SK-N-SH (cell line): Measurements from ENCODE around the gene PSMB10. TPM values are rescaled to one million over a fixed set of nuclear protein-coding genes. Genes with fewer than 3 reads are reported as not detected.

Experiments
- CTCF ChIA-PET: fragments of 300-600, 350-600 bp; formaldehyde crosslinking; extraction: SDS; loops from one replicate; lab custom pipeline; 2021; lab: Yijun Ruan, JAX
- POLR2A ChIA-PET: fragments of 350-600 bp; sonication (Branson Sonifier 250); formaldehyde crosslinking; extraction: SDS; loops from one replicate; lab custom pipeline; 2020; ENCODE audit warnings: antibody characterized with exemption, inconsistent platforms; lab: Yijun Ruan, JAX
- DNase-seq: peaks from one replicate; pipeline ENCODE4 v3.0.0; 2012
- H2AFZ ChIP-seq: fragments of 200-600 bp; sonication (generic); 2 replicates; pipeline ENCODE4 v1.8.1; 2016; ENCODE audit warnings: antibody characterized with exemption, mild to moderate bottlenecking, low read depth
- H3F3A ChIP-seq: fragments of 200-600 bp; sonication (generic); replicated peaks from 2 replicates; pipeline ENCODE3; 2016; ENCODE audit warnings: antibody characterized with exemption, mild to moderate bottlenecking; ENCODE audit not compliant: insufficient read depth
- H3K27ac ChIP-seq, 2 experiments: fragments of 200-500 bp in 1 of 2; fragments of 200-600 bp in 1 of 2; sonication (Bioruptor generic) in 1 of 2; sonication (generic), shearing (Covaris generic) in 1 of 2; 2 replicates each; pipeline versions ENCODE4 v1.5.1 to v1.6.1; 2014 to 2016; ENCODE audit warnings: low read depth in 2 of 2, inconsistent platforms in 1 of 2, low read length in 1 of 2, mild to moderate bottlenecking in 1 of 2, mixed read lengths in 1 of 2
- H3K27me3 ChIP-seq: fragments of 200-600 bp; sonication (generic), shearing (Covaris generic); 2 replicates; pipeline ENCODE4 v1.6.1; 2016; ENCODE audit warnings: mixed run types; ENCODE audit not compliant: insufficient read depth
- H3K36me3 ChIP-seq, 2 experiments: fragments of 200-500 bp in 1 of 2; fragments of 200-600 bp in 1 of 2; sonication (Bioruptor generic) in 1 of 2; sonication (generic) in 1 of 2; replicated peaks in 1 of 2; 2 replicates each; pipeline versions ENCODE3 to v1.5.1; 2014 to 2016; ENCODE audit warnings: low read length in 1 of 2, mild to moderate bottlenecking in 1 of 2; ENCODE audit not compliant: insufficient read depth in 2 of 2, control insufficient read depth in 1 of 2
- H3K4me1 ChIP-seq, 2 experiments: fragments of 200-500 bp in 1 of 2; fragments of 200-600 bp in 1 of 2; sonication (Bioruptor generic) in 1 of 2; sonication (generic), shearing (Covaris generic) in 1 of 2; 2 replicates each; pipeline versions ENCODE4 v1.5.1 to v1.6.1; 2014 to 2016; ENCODE audit warnings: low read depth in 1 of 2, low read length in 1 of 2, mixed run types in 1 of 2; ENCODE audit not compliant: insufficient read depth in 2 of 2, control insufficient read depth in 1 of 2
- H3K4me2 ChIP-seq: fragments of 200-600 bp; sonication (generic), shearing (Covaris generic); 2 replicates; pipeline ENCODE4 v1.6.1; 2017; ENCODE audit warnings: mixed run types
- H3K4me3 ChIP-seq, 2 experiments: fragments of 200-500 bp in 1 of 2; fragments of 200-600 bp in 1 of 2; sonication (Bioruptor generic) in 1 of 2; sonication (generic), shearing (Covaris generic) in 1 of 2; 2 replicates each; pipeline versions ENCODE4 v1.5.1 to v1.8.1; 2014 to 2016; ENCODE audit warnings: low read depth in 2 of 2, inconsistent platforms in 1 of 2, low read length in 1 of 2, mild to moderate bottlenecking in 1 of 2, mixed read lengths in 1 of 2, moderate library complexity in 1 of 2
- H3K79me2 ChIP-seq: fragments of 200-600 bp; sonication (generic); 2 replicates; pipeline ENCODE4 v1.8.1; 2017; ENCODE audit warnings: mild to moderate bottlenecking; ENCODE audit not compliant: insufficient read depth
- H3K9ac ChIP-seq: fragments of 200-600 bp; sonication (generic); 2 replicates; pipeline ENCODE4 v1.6.1; 2017; ENCODE audit warnings: mixed run types
- H3K9me2 ChIP-seq: fragments of 200-600 bp; sonication (generic); 2 replicates; pipeline ENCODE4 v1.6.1; 2017; ENCODE audit warnings: mixed run types
- H3K9me3 ChIP-seq: fragments of 200-600 bp; sonication (generic); 2 replicates; pipeline ENCODE4 v1.6.1; 2017; ENCODE audit warnings: mixed run types, mild to moderate bottlenecking, moderate library complexity
- H4K20me1 ChIP-seq: fragments of 200-600 bp; sonication (generic); 2 replicates; pipeline ENCODE4 v1.6.1; 2017; ENCODE audit warnings: mild to moderate bottlenecking, mixed run types; ENCODE audit not compliant: insufficient read depth
- CHD2 ChIP-seq: fragments of 150-350 bp; IDR thresholded peaks from 2 replicates; pipeline ENCODE4 v1.6.1; 2018; ENCODE audit warnings: low read length; ENCODE audit not compliant: partially characterized antibody
- ELF1 ChIP-seq: IDR thresholded peaks from 2 replicates; pipeline ENCODE4 v1.4.0; 2012
- EZH2phosphoT487 ChIP-seq: fragments of 200-600 bp; sonication (generic); IDR thresholded peaks from 2 replicates; pipeline ENCODE4 v1.6.1; 2017; ENCODE audit warnings: low read depth, mixed run types, mild to moderate bottlenecking, antibody characterized with exemption, moderate library complexity, borderline replicate concordance
- FOXJ3 ChIP-seq: sonication (generic); formaldehyde crosslinking; IDR thresholded peaks from 2 replicates; pipeline ENCODE4 v1.5.1; 2020; ENCODE audit warnings: mild to moderate bottlenecking, missing genetic modification reagents
- IRF3 ChIP-seq: fragments of 150-350 bp; IDR thresholded peaks from 2 replicates; pipeline ENCODE4 v1.6.1; 2016; ENCODE audit warnings: mild to moderate bottlenecking, low read depth, low read length
- JUND ChIP-seq: IDR thresholded peaks from 2 replicates; pipeline ENCODE4 v1.4.0; 2012
- MEF2A ChIP-seq: IDR thresholded peaks from 2 replicates; pipeline ENCODE4 v1.4.0; 2012; ENCODE audit warnings: low read depth, borderline replicate concordance
- MXI1 ChIP-seq: IDR thresholded peaks from 2 replicates; pipeline ENCODE4 v1.6.1; 2012; ENCODE audit warnings: mild to moderate bottlenecking, low read depth, low read length, improper control_type of control experiment
- NFIC ChIP-seq: IDR thresholded peaks from 2 replicates; pipeline ENCODE4 v1.4.0; 2012; ENCODE audit warnings: borderline replicate concordance
- NRF1 ChIP-seq: IDR thresholded peaks from 2 replicates; pipeline ENCODE4 v1.6.1; 2012; ENCODE audit warnings: low read depth, mild to moderate bottlenecking, low read length
- POLR2AphosphoS5 ChIP-seq: IDR thresholded peaks from 2 replicates; pipeline ENCODE4 v1.6.1; 2012; ENCODE audit warnings: low read depth, low read length
- RFX5 ChIP-seq: IDR thresholded peaks from 2 replicates; pipeline ENCODE4 v1.6.1; 2012; ENCODE audit warnings: mild to moderate bottlenecking, improper control_type of control experiment, low read length
- ZBTB33 ChIP-seq: IDR thresholded peaks from 2 replicates; pipeline ENCODE4 v1.4.0; 2012; ENCODE audit warnings: low read depth, borderline replicate concordance
- WGBS: methylation state at CpG from one replicate; pipeline ENCODE4 v1.1.6; 2017; ENCODE audit warnings: low lambda C conversion rate; 5-methylcytosine and 5-hydroxymethylcytosine counted together
- polyA plus RNA-seq, 3 experiments: library from polyadenylated mRNA; depleted of rRNA; stranded (reverse); fragments of >200 nt; gene quantifications; 2 replicates each; pipeline ENCODE4 v1.2.3, GENCODE V29; 2012
- TF ChIP-seq, protein P1 (sequence below): IDR thresholded peaks from 2 replicates; pipeline ENCODE4 v1.4.0; 2012; ENCODE audit warnings: low read depth, borderline replicate concordance
- TF ChIP-seq, protein P2 (sequence below): fragments of 200-600 bp; sonication (generic); IDR thresholded peaks from 2 replicates; pipeline ENCODE4 v1.6.1; 2017; ENCODE audit warnings: antibody characterized with exemption, mild to moderate bottlenecking, moderate library complexity

Gene PSMB10
- polyA plus RNA-seq, 1 of the 3 experiments (the other 2 are of a cell fraction), result 57.8 TPM

DNA sequence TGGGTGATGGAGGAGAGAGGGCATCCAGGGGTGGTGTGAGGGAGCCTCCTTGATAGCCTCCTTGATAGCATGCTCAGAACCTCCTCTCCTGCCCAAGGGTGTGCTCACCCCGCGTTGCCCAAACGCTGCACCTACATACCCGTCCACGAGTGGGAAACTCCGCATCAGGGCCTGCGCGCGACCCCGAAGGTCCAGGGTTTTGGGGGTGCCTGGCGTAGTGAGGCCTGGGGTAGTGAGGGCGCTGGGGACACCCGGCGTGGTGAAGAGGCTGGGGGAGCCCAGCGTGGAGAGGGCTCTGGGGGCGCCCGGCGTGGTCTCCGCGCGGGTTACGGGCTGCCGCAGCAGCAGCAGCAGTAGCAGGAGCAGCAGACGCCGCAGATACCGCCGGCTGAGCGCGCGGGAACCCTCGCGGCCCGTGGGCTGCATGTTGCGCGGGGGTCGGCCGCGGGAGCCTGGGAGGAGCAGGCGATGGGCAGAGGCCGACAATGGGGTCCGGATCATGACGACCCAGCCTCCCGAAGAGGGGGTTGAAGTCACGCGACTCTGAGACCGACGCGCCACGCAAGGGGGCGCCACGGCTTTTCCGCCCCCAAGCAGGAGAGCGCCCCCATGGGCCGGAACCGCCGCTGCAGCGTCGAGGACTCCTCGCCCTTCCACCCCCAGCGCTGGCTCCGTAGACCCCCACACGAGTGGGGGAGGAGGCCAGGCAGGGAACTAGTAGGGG, 43.5 kb upstream of the PSMB10 start, which contains the start of gene DPEP3:
Gene DPEP3 (minus strand): TSS at position 545 of the 724 bp plus-strand sequence. CDS start 119 bp downstream, at position 426.
- Histone ChIP-seq H3K4me2 (no peak within 1 kb of the TSS), H3K4me1 (peaks cover 0 to 3% of the 10 kb centered on the region in 2 experiments; a peak in 1 of 4 replicates), H3K4me3 (no peak within 1 kb of the TSS), H3K27me3 (no peaks in the 10 kb centered on the region; the same call in 1 of the 2 replicates), H2AFZ (no peak within 1 kb of the TSS), H4K20me1 (no peaks in the 10 kb centered on the region), H3K27ac (no peak within 1 kb of the TSS), H3K9me3 (no peaks in the 10 kb centered on the region), H3K9me2 (no peaks in the 10 kb centered on the region), H3F3A (no peaks in the 10 kb centered on the region), H3K36me3 (no peaks in the 10 kb centered on the region), H3K9ac (no peak within 1 kb of the TSS), H3K79me2 (no peaks in the 10 kb centered on the region)
- 77% methylated on average over 42 of the region's 62 CpGs for WGBS
- DNase-seq, result peak; percentile 52
- CTCF ChIA-PET, result interaction anchor here (1.4 kb wide), 1 partner anchor 61 kb away, joined by 5 read pairs; no protein-coding TSS in a partner anchor
- TF ChIP-seq NFIC (no peak), MXI1 (no peak), ELF1 (no peak), RFX5 (no peak), EZH2phosphoT487 (no peak), ZBTB33 (no peak), IRF3 (no peak), JUND (no peak)
- POLR2A ChIA-PET, result no interaction called here

DNA sequence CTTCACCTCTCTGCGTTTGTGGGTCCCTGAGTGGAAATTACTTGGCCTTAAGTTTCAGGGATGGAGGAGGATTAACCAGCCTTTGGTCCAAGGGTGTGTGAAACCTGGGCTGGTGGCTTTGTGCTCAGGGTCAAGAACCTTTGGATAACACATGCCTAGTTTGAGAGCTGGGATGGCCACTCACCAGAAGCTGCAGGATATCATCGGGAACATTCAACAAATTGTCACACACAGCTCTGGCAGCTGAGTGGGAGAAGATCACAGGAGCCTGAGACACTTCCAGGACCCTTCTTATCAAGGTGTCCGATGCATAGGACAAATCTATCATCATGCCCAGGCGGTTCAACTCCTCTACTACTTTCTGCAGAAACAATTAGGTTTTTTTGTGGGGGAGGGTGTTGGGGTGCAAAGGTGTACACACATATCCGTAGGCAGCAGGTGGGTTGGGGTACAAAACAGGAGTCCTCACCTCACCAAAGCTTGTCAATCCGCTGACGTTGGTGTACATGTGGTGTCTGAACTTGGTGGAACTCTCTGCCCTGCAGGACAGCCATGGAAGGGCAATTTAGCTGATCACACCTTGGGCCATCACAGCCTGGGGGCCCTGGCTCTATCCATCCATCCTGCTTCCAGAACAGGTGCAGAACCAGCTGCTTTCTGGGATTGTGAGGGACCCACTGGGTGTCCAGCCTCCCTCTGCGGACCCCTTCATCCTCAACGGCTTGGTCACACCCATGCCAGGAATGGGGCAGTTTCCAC, 41.0 kb upstream of the PSMB10 start:
- no peak overlapping the region for H3K9ac ChIP-seq
- no peaks in the 10 kb centered on the region for H3K4me1 ChIP-seq
- no peaks in the 10 kb centered on the region for H3F3A ChIP-seq
- 57% methylated on average over 8 of the region's 9 CpGs for WGBS
- no peak overlapping the region for H3K4me2 ChIP-seq
- no peaks in the 10 kb centered on the region for H3K9me3 ChIP-seq
- POLR2A ChIA-PET, result no interaction called here
- H3K27ac ChIP-seq, result no peak overlapping the region
- CTCF ChIA-PET, result interaction anchor here (1.4 kb wide), 1 partner anchor 16 kb away, joined by 4 read pairs; no protein-coding TSS in a partner anchor
- no peak for DNase-seq
- H3K36me3 ChIP-seq, result no peaks in the 10 kb centered on the region
- no peaks in the 10 kb centered on the region for H4K20me1 ChIP-seq
- no peaks in the 10 kb centered on the region for H3K79me2 ChIP-seq
- no peak overlapping the region for H2AFZ ChIP-seq
- no peaks in the 10 kb centered on the region for H3K9me2 ChIP-seq
- H3K27me3 ChIP-seq, result no peaks in the 10 kb centered on the region; the same call in 1 of the 2 replicates
- no peak overlapping the region for H3K4me3 ChIP-seq
- TF ChIP-seq NRF1 (no peak), POLR2AphosphoS5 (no peak), MEF2A (no peak), RFX5 (no peak), FOXJ3 (CRISPR knock-in tag) (no peak), ZBTB33 (no peak), CHD2 (no peak)
- TF ChIP-seq, protein P1, sequence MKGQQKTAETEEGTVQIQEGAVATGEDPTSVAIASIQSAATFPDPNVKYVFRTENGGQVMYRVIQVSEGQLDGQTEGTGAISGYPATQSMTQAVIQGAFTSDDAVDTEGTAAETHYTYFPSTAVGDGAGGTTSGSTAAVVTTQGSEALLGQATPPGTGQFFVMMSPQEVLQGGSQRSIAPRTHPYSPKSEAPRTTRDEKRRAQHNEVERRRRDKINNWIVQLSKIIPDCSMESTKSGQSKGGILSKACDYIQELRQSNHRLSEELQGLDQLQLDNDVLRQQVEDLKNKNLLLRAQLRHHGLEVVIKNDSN, result no peak
- TF ChIP-seq, protein P2, sequence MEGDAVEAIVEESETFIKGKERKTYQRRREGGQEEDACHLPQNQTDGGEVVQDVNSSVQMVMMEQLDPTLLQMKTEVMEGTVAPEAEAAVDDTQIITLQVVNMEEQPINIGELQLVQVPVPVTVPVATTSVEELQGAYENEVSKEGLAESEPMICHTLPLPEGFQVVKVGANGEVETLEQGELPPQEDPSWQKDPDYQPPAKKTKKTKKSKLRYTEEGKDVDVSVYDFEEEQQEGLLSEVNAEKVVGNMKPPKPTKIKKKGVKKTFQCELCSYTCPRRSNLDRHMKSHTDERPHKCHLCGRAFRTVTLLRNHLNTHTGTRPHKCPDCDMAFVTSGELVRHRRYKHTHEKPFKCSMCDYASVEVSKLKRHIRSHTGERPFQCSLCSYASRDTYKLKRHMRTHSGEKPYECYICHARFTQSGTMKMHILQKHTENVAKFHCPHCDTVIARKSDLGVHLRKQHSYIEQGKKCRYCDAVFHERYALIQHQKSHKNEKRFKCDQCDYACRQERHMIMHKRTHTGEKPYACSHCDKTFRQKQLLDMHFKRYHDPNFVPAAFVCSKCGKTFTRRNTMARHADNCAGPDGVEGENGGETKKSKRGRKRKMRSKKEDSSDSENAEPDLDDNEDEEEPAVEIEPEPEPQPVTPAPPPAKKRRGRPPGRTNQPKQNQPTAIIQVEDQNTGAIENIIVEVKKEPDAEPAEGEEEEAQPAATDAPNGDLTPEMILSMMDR, result no peak
